Measurements from ENCODE around the gene HOXB3. TPM values are rescaled to one million over a fixed set of nuclear protein-coding genes. Genes with fewer than 3 reads are reported as not detected.

HOXB3 gene
- polyA plus RNA-seq, 1 donor, result 30.8 TPM

GRCh38 chr17:48528936-48529682 is 60.9 kb downstream of the HOXB3 start:
- H3K27me3 ChIP-seq (ENCODE audit: control insufficient read depth, insufficient read depth, low read length), result peaks cover 63% of the 10 kb centered on the region
- no peak overlapping the region for H3K27ac ChIP-seq (ENCODE audit: low read length)
- WGBS (ENCODE audit: insufficient coverage, low lambda C conversion rate), result no CpG with 5 or more reads among the region's 11 CpGs
- no peak for DNase-seq
- no peak overlapping the region for H3K4me3 ChIP-seq (ENCODE audit: low read length)
- H3K9me3 ChIP-seq (ENCODE audit: control insufficient read depth, low read depth, low read length), result no peaks in the 10 kb centered on the region
- no peaks in the 10 kb centered on the region for H3K36me3 ChIP-seq (ENCODE audit: control insufficient read depth, insufficient read depth, low read length)
- H3K4me1 ChIP-seq (ENCODE audit: control insufficient read depth, insufficient read depth, low read length), result peaks cover 3% of the 10 kb centered on the region

DNA sequence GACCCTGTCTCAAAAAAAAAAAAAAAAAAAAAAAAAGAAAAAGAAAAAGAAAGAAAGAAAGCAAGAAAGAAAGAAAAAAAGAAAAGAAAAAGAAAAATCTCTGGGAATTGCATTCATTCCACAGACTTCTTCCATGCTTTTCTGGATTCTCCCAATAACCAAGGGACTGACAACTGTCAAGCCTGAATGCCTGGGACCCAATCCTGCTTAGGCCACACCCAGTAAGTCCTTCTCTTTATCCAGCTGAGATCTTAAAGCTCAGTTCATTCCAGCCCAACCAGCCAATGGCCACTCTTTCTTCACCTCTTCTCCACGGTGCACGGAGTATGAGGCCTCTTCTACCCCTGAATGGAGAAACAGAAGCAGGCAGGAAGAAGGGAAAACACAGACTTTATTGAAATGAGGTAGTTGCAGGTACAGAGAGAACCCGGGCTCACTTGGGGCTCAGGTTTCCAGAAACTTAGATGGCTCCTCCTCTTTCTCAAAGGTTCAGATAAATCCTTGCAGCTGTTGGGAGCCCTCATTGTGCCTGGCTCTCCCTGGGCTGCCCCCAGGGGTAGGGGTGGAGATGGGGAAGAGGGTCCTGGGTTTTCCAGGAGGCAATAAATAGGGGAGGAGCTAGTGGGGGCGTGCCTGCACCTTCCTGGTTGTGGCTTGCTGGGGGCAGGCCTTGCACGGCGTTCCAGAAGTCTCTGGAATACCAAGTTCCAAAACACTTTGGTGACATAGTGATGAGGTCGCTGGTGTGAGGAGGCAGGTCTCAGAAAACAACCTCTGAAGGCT is 61.7 kb downstream of the HOXB3 start:
- WGBS (ENCODE audit: insufficient coverage, low lambda C conversion rate), result no CpG with 5 or more reads among the region's 7 CpGs
- no peak for DNase-seq
- H3K36me3 ChIP-seq (ENCODE audit: control insufficient read depth, insufficient read depth, low read length), result no peaks in the 10 kb centered on the region
- no peak overlapping the region for H3K27ac ChIP-seq (ENCODE audit: low read length)
- H3K9me3 ChIP-seq (ENCODE audit: control insufficient read depth, low read depth, low read length), result no peaks in the 10 kb centered on the region
- H3K27me3 ChIP-seq (ENCODE audit: control insufficient read depth, insufficient read depth, low read length), result peaks cover 69% of the 10 kb centered on the region
- no peak overlapping the region for H3K4me3 ChIP-seq (ENCODE audit: low read length)
- H3K4me1 ChIP-seq (ENCODE audit: control insufficient read depth, insufficient read depth, low read length), result peaks cover 3% of the 10 kb centered on the region

- no peak for DNase-seq
- no peak overlapping the region for H3K4me3 ChIP-seq (ENCODE audit: low read length)
- peak overlapping the region; percentile 23 for H3K27ac ChIP-seq (ENCODE audit: low read length)
- H3K36me3 ChIP-seq (ENCODE audit: control insufficient read depth, insufficient read depth, low read length), result no peaks in the 10 kb centered on the region
- WGBS (ENCODE audit: insufficient coverage, low lambda C conversion rate), result no CpG with 5 or more reads among the region's 14 CpGs
- peaks cover 76% of the 10 kb centered on the region for H3K27me3 ChIP-seq (ENCODE audit: control insufficient read depth, insufficient read depth, low read length)
- H3K9me3 ChIP-seq (ENCODE audit: control insufficient read depth, low read depth, low read length), result no peaks in the 10 kb centered on the region
- H3K4me1 ChIP-seq (ENCODE audit: control insufficient read depth, insufficient read depth, low read length), result peaks cover 8% of the 10 kb centered on the region
Measured at GRCh38 chr17:48527547-48527932, 62.5 kb downstream of the HOXB3 start.

- DNase-seq, result no peak
- H3K9me3 ChIP-seq (ENCODE audit: control insufficient read depth, low read depth, low read length), result no peaks in the 10 kb centered on the region
- no CpG with 5 or more reads among the region's 59 CpGs for WGBS (ENCODE audit: insufficient coverage, low lambda C conversion rate)
- H3K27me3 ChIP-seq (ENCODE audit: control insufficient read depth, insufficient read depth, low read length), result peaks cover 80% of the 10 kb centered on the region
- H3K4me1 ChIP-seq (ENCODE audit: control insufficient read depth, insufficient read depth, low read length), result peaks cover 12% of the 10 kb centered on the region
- H3K36me3 ChIP-seq (ENCODE audit: control insufficient read depth, insufficient read depth, low read length), result no peaks in the 10 kb centered on the region
- H3K27ac ChIP-seq (ENCODE audit: low read length), result peak overlapping the region; percentile 23
- H3K4me3 ChIP-seq (ENCODE audit: low read length), result peak overlapping the region; percentile 8
Measured at GRCh38 chr17:48526608-48527546, 63.2 kb downstream of the HOXB3 start.

GRCh38 chr17:48523010-48523409 is 67.0 kb downstream of the HOXB3 start:
- Histone ChIP-seq H3K9me3 (ENCODE audit: control insufficient read depth, low read depth, low read length) (no peaks in the 10 kb centered on the region), H3K4me3 (ENCODE audit: low read length) (no peak overlapping the region), H3K4me1 (ENCODE audit: control insufficient read depth, insufficient read depth, low read length) (peaks cover 12% of the 10 kb centered on the region), H3K27me3 (ENCODE audit: control insufficient read depth, insufficient read depth, low read length) (peaks cover 60% of the 10 kb centered on the region), H3K36me3 (ENCODE audit: control insufficient read depth, insufficient read depth, low read length) (no peaks in the 10 kb centered on the region), H3K27ac (ENCODE audit: low read length) (peak overlapping the region; percentile 63)
- DNase-seq, result no peak
- no CpG with 5 or more reads among the region's 6 CpGs for WGBS (ENCODE audit: insufficient coverage, low lambda C conversion rate)

DNA sequence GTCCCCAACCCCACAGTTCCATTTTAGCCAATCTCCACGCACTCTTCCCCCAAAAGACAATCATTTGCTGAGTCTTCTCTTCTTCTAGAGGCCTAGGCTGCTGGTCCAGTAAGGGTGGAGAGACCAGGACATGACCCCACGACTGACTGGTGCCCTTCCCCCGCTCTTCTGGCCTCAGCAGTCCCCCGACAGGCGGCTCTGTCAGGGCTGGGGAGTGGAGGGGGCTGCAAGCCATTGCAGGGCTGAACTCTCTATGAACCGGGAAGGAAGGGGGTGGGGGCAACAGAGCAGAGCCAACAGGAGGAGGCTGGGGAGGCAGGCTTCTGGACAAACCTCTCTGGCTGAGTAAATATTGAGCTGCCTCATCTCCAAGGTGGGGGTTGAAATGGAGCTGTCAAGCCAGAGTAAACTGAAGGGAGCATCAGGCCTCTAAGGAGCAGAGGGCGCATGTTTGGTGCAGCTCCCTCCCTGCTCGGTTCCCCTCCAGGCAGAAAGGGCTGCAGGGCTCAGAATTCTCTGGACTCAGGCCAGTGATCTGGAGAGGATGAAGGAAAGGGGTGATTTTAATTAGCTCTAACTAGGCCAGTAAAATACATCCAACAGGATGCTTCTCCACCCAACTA is 67.9 kb downstream of the HOXB3 start:
- Histone ChIP-seq H3K36me3 (ENCODE audit: control insufficient read depth, insufficient read depth, low read length) (no peaks in the 10 kb centered on the region), H3K9me3 (ENCODE audit: control insufficient read depth, low read depth, low read length) (no peaks in the 10 kb centered on the region), H3K27ac (ENCODE audit: low read length) (peak overlapping the region; percentile 63), H3K4me1 (ENCODE audit: control insufficient read depth, insufficient read depth, low read length) (peaks cover 12% of the 10 kb centered on the region), H3K4me3 (ENCODE audit: low read length) (no peak overlapping the region), H3K27me3 (ENCODE audit: control insufficient read depth, insufficient read depth, low read length) (peaks cover 57% of the 10 kb centered on the region)
- WGBS (ENCODE audit: insufficient coverage, low lambda C conversion rate), result no CpG with 5 or more reads among the region's 8 CpGs
- DNase-seq, result peak; percentile 56 to 62

- no peaks in the 10 kb centered on the region for H3K9me3 ChIP-seq (ENCODE audit: control insufficient read depth, low read depth, low read length)
- WGBS (ENCODE audit: insufficient coverage, low lambda C conversion rate), result no CpG with 5 or more reads among the region's 1 CpG
- H3K36me3 ChIP-seq (ENCODE audit: control insufficient read depth, insufficient read depth, low read length), result no peaks in the 10 kb centered on the region
- H3K4me1 ChIP-seq (ENCODE audit: control insufficient read depth, insufficient read depth, low read length), result peaks cover 9% of the 10 kb centered on the region
- no peak for DNase-seq
- H3K4me3 ChIP-seq (ENCODE audit: low read length), result no peak overlapping the region
- H3K27ac ChIP-seq (ENCODE audit: low read length), result no peak overlapping the region
- peaks cover 47% of the 10 kb centered on the region for H3K27me3 ChIP-seq (ENCODE audit: control insufficient read depth, insufficient read depth, low read length)
Measured at GRCh38 chr17:48520631-48521079, 69.4 kb downstream of the HOXB3 start.

DNA sequence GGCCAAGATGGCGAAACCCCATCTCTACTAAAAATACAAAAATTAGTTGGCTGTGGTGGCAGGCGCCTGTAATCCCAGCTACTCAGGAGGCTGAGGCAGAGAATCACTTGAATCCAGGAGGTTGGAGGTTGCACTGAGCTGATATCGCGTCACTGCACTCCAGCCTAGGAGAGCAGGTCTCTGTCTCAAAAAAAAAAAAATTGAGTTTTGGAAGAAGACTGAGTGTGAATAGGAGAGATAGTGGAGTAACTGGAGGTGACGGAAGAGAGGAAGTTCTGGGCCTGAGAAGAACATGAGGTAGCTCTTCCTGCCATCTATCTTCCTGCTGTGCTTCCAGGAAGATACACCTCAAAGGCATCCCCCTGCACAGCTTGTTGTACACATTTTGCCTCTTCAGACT is 70.6 kb downstream of the HOXB3 start:
- H3K27me3 ChIP-seq (ENCODE audit: control insufficient read depth, insufficient read depth, low read length), result peaks cover 48% of the 10 kb centered on the region
- H3K4me1 ChIP-seq (ENCODE audit: control insufficient read depth, insufficient read depth, low read length), result peaks cover 9% of the 10 kb centered on the region
- no peaks in the 10 kb centered on the region for H3K9me3 ChIP-seq (ENCODE audit: control insufficient read depth, low read depth, low read length)
- H3K4me3 ChIP-seq (ENCODE audit: low read length), result no peak overlapping the region
- no peaks in the 10 kb centered on the region for H3K36me3 ChIP-seq (ENCODE audit: control insufficient read depth, insufficient read depth, low read length)
- no peak overlapping the region for H3K27ac ChIP-seq (ENCODE audit: low read length)
- DNase-seq, result no peak
- WGBS (ENCODE audit: insufficient coverage, low lambda C conversion rate), result 0% methylated on average over 1 of the region's 5 CpGs

DNA sequence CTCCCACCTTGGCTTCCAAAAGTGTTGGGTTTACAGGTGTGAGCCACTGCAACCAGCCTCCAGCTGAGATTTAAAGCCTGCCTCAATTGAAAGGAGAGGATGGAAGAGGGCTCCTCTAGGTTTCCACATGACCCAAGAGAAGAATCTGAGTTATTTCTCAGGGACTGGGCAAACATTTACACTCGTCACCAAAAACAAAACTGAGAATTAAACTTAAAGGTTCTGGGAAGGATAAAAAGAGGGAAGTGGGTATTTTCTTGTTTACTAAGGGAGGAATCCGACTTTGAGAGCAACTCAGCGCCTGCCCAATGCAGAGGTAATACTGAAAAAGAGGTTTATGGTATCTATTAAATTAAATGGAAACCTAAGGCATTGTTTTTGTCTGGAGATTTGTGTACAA is 72.6 kb downstream of the HOXB3 start:
- 17% methylated on average over 2 of the region's 3 CpGs for WGBS (ENCODE audit: insufficient coverage, low lambda C conversion rate)
- H3K4me3 ChIP-seq (ENCODE audit: low read length), result no peak overlapping the region
- DNase-seq, result no peak
- peaks cover 3% of the 10 kb centered on the region for H3K4me1 ChIP-seq (ENCODE audit: control insufficient read depth, insufficient read depth, low read length)
- no peaks in the 10 kb centered on the region for H3K36me3 ChIP-seq (ENCODE audit: control insufficient read depth, insufficient read depth, low read length)
- H3K27ac ChIP-seq (ENCODE audit: low read length), result no peak overlapping the region
- H3K27me3 ChIP-seq (ENCODE audit: control insufficient read depth, insufficient read depth, low read length), result peaks cover 45% of the 10 kb centered on the region
- H3K9me3 ChIP-seq (ENCODE audit: control insufficient read depth, low read depth, low read length), result no peaks in the 10 kb centered on the region

Measured in large intestine (tissue), 3 donors.